HS-27A (cell line): ENCODE data around the gene ADRB2.

Experiments used
- DNase-seq: peaks from one replicate; pipeline ENCODE4 v3.0.0-alpha.2; 2012; ENCODE audit warnings: low read depth, missing footprints

ADRB2 gene

DNA sequence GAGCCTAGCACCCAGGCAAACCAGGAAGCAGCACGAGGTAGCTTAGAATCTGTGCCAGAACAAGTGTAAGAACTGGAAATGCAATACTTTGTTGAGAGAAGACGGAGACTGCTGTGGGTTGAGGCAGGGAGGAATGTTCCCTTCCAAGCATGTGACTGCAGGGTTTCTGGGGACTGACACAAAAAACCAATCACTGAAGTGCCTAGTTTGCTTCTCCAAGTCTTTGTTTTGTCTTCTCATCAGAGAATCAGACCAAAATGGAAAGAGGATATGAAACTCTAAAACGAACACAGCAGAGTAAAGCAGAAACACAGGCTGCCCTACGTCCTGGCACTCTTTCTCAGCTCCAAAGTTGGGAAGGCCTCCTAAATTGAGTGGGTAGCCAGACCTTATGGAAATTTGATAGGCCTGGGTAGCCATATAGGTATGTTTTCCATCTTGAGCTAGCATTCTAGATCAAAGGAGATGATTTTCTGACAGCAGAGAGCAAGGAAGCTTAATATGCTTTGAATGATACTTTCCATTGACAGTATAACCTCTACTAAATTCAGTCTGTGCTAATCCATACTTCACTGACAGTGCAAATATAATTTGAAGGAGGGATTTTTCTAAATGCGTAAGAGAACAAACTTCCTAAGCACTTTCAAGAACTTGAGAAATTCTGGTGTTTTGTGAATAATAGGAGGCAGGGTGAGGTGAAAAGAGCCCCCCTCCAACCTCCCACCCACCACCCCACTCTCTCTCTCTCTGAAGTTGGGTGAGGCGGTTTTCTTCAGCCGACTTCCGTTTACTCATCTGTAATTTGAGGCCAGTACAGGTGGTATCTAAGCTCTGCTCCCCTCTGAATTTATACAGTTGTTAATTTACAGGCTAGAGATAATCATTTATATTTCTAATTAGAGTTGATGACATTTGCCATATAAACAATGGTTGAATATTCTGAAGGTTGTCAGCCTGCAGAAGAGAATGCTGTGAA, 5.5 kb downstream of the ADRB2 start:
- DNase-seq = no peak

GRCh38 chr5:148833122-148833521, 6.7 kb downstream of the ADRB2 start:
- DNase-seq = no peak

DNA sequence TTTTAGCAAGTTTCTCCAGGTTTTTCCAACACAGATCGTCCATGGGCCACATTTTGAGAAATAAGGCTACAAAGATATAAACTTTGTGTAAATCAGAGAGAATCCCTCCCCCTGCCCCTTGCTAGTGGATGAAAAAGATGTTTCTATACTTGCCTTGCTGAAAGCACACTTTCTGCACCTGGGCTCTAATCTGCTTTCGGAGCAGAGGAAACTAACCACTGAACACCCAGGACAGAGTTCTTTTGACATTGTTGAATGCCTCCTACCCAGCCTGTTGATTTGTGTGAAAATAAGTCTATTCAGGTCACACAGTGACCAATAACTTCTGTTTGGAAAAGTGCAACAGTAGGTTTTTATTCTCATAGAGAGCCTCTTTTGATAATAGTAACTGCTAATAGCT, 7.5 kb downstream of the ADRB2 start:
- no peak for DNase-seq

DNA sequence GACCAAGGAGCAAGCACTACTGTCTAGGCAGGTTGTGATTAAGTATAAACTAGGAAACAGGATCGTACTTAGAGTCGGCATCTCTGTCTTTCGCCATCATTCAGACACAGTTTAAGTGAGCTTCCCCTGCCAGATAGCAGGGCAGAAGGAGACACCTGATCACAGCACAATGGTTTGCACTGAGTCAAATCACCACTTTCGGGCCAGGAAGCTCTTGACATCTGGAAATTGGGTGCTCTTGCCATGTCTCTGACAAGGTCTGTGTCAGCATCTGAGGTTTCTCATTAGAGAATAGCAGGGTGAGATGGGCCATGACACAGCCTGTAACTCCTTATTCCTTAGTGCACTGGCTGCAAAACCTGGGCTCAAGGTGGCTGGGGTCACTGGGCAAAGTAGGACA, 8.3 kb downstream of the ADRB2 start:
- DNase-seq = no peak

GRCh38 chr5:148836272-148837250, 10.2 kb downstream of the ADRB2 start:
- no peak for DNase-seq

DNA sequence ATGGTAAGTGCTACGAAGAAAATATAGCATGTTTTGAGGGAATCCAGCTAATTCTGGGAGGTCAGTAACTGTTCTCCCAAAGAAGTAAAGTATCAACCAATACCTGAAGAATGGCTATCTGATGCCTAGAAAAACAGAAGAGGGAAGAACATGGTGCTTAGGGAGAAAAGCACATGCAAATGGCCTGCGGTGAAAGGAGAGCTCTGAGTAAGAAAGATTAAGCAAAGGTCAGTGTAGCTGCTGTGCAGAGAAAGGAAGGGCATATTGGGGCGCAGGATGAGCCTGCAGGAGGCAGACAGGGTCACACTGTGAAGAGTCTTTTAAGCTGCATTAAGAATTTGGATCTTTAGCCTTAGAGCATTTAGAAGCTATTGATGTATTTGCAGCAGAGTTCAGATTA, 11.0 kb downstream of the ADRB2 start:
- DNase-seq = no peak

- no peak for DNase-seq
These were observed 11.9 kb downstream of the ADRB2 start for GRCh38 chr5:148838357-148838756.

- DNase-seq = no peak
These were observed 13.5 kb downstream of the ADRB2 start for GRCh38 chr5:148839960-148840359.

GRCh38 chr5:148840531-148840930, 14.1 kb downstream of the ADRB2 start:
- no peak for DNase-seq

GRCh38 chr5:148841519-148841918, 15.1 kb downstream of the ADRB2 start:
- DNase-seq = no peak

- DNase-seq = no peak
These were observed 15.8 kb downstream of the ADRB2 start for GRCh38 chr5:148842161-148842560.

DNA sequence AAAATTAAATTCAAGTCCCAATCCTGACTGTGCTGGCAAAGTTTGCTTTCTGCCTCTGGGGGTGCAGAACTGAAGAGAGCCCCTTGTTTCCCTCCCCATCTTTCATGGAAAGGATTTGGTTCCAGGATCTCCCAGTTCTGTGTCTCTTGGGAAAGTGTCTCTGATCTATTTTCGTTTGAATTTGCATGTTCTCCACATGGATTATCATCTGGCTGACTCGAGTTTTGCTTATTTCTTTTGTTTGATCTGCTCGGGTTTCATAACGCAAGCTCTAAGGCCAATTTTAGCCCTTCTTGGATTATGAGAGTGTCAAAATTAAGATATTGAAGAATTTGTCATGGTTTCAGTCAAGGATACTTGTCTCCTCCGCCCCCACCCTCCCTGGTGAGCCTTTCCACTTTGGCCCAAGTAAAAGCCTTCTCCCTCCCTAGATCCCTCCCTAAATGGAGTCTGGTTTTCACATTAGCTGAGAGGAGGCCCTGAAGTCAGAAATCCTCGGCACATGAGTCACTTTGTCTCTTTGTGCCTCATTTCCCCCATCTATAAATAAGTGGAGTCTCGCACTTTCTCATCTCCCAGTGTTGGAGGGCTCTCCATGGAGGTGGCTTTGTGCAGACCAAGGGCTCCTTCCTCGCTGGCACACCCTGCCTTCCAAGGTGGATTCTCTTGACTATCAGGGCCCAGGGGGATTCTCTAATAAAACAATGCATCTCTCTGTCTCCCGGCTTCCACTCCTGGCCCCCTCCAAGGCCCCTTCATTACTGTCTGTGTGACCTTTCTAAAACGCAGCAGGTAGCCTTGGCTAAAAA, 17.3 kb downstream of the ADRB2 start:
- no peak for DNase-seq

- no peak for DNase-seq
These were observed 18.2 kb downstream of the ADRB2 start for GRCh38 chr5:148844433-148845280.

DNA sequence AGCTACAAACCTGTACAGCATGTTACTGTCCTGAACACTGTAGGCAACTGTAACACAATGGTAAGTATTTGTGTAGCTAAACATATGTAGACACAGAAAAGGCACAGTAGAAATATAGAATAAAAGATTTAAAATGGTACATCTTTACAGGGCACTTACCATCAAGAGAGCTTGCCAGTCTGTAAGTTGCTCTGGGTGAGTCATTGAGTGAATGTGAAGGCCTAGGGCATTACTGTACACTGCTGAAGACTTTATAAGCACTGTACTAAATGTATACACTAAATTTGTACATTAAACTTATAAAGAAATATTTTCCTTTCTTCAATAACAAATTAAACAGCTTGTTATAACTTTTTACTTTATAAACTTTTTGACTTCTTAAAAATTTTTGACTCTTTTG, 20.5 kb downstream of the ADRB2 start:
- DNase-seq = no peak

GRCh38 chr5:148847456-148847855, 21.0 kb downstream of the ADRB2 start:
- no peak for DNase-seq

GRCh38 chr5:148848393-148849031, 22.1 kb downstream of the ADRB2 start:
- no peak for DNase-seq

GRCh38 chr5:148849461-148849860, 23.1 kb downstream of the ADRB2 start:
- no peak for DNase-seq

- no peak for DNase-seq
These were observed 24.4 kb downstream of the ADRB2 start for GRCh38 chr5:148850836-148851235.

DNA sequence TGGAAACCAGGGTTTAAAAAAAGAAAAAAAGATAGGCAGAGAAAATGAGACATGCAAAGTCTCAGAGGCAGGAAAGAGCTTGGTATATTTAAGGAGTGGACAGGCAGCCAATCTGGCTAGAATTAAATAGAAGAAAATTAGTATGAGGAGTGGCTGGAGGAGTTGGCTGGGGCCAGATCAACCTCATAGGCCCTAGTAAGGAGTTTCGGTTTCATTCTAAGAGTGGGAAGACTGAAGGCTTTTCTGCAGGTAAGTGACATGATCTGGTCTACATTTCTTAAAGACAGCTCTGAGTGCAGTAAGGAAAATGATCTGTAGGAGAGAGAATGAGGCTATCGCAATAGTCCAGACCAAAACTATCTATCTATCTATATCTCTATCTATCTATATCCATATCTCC, 27.5 kb downstream of the ADRB2 start:
- DNase-seq = no peak

GRCh38 chr5:148855249-148856008, 29.0 kb downstream of the ADRB2 start:
- DNase-seq = no peak
